ENCODE measurements around the gene FNBP1L.
"Not testable (repeated sequence)": the region's sequence is repeated elsewhere in the genome, so short reads cannot be mapped to it uniquely, and the experiment has no call there.

Gene FNBP1L

DNA sequence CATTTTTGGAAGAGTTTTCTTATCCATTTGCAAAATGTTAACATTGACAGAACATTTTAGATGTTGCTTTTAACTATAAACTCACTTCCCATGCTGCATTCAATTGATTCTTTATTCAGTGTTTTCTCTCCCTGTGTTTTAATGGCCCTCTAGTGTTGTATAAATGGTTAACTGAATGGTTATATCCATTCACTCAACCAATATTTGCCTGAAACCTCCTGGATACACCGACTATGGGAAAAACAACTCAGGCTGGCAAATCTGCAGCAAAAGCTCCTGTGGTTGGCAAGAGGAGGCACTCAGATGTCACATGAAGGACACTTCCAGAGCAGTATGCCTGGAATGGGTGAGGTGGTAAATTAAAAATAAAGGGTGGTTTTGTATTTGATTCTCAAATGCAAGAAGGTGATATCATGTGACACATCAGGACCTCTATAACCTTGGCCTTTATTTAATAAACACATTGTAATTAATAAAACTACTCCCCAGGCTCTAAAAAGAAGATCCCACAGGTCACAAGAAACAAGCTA lies 126.1 kb downstream of the FNBP1L start:
- DNase-seq (ENCODE audit: low spot score): no peak

- DNase-seq (ENCODE audit: low spot score): no peak
These were observed 126.6 kb downstream of the FNBP1L start for GRCh38 chr1:93574511-93574910.

DNA sequence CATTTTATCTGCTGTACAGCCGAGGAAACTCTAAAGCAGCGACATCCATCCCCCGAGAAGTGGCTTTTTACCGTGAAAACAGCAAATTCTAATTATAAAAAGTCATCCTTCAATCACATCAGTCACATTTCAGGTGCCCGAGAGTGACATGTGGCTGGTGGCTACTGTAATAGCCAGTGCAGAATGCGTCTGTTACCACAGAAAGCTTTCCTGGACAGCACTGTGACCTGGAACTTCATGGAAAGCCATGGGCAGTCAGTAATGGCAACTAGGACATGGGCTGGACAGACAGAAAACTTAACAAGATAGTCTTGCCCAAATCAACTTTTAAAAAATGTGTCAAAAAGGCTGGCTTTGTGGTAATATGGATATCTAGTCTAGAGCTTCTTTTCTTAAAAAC lies 127.1 kb downstream of the FNBP1L start:
- DNase-seq (ENCODE audit: low spot score): no peak

DNA sequence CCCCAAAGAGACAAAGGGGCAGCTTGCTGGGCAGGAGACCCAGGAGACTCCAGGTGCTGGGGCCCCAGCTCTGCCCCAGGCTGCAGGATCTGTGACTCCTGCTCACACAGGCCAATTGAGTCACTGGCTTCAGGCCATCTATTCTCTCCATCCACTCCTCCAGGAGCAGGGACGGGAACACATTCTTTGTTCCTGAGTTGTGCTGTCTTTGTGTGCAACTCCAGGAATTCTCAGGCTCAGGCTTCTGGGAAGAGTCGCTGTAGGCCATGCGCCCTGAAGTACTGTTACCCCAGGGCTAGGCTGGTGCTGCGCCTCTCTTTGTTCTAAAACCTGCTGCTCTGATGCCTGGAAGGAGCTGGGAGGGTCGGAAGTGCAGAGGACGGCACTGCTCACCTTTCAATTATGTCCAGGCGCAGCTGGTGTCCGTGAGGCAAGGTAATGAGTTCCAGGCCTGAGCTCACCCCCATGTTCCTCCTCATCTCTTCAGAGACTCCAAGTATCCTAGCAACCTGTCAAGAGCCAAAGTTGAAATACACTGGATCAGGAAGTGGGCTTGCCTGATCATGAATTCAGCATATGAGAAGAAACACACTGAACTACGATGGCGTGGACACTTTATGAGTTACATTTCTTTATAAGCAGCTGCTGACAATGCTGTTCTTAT lies 127.8 kb downstream of the FNBP1L start:
- no peak for DNase-seq (ENCODE audit: low spot score)

- DNase-seq (ENCODE audit: low spot score): no peak
These were observed 128.4 kb downstream of the FNBP1L start for GRCh38 chr1:93576346-93576745.

GRCh38 chr1:93576746-93577145 lies 128.8 kb downstream of the FNBP1L start:
- no peak for DNase-seq (ENCODE audit: low spot score)

DNA sequence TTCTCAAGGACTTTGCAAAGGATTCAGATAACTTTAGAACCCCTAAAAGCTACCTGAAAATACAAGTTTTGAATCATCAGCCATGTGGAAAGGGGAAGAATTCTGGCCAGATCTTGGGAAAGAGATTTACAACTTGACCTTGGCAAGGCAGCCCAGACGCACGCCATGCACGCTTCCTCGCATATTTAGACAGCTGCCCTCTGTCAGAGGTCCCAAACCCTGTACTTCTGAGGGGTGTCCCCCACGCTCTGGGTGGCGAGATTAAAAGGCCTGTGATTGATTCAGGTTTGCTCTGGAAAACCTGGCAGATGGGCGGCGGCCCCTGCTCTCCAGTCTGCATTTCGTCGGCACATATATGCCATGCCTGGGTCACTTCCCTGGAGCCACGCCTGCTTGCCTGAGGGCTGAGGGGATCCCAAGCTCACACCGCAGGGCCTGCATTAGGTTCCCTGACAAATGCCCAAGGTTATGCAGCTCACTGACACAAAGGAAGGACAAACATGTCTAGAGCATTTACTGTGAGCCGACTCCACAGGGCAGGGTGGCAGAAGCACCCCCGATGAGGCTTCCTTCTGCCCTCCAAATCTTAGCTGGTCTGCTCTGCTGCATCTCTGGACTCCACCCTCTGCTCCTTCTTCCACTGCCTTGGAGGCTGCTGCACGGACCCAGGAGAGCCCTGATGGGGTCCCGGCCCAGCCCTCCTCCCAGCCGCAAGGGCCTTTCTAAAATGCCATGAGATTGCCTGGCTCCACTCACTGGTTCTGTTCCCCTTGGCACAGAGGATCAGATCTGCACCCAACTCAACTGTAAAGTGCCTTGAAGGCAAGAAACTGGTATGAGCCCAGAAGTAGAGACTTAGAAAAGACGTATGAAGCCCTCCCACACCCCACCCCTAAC lies 129.9 kb downstream of the FNBP1L start:
- DNase-seq (ENCODE audit: low spot score): no peak

DNA sequence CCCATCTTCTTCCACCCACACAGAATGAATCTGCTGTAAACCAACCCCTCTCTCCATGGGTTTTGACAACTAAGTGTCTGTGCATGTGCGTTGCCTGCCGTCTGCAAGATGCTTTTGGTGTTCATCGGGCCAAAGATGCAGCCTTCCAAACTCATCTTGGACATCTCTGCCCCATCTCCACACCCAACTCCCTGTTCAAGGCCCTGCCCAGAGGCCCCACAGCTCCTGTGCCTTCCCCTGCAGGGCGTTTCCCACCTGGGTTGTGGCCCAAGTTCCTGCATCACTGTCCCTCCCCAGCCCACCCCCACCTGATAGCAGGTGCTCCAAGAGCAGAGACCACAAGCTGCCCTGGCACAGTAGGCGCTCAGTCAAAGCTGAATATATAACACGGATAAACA lies 130.5 kb downstream of the FNBP1L start:
- DNase-seq (ENCODE audit: low spot score): no peak

DNA sequence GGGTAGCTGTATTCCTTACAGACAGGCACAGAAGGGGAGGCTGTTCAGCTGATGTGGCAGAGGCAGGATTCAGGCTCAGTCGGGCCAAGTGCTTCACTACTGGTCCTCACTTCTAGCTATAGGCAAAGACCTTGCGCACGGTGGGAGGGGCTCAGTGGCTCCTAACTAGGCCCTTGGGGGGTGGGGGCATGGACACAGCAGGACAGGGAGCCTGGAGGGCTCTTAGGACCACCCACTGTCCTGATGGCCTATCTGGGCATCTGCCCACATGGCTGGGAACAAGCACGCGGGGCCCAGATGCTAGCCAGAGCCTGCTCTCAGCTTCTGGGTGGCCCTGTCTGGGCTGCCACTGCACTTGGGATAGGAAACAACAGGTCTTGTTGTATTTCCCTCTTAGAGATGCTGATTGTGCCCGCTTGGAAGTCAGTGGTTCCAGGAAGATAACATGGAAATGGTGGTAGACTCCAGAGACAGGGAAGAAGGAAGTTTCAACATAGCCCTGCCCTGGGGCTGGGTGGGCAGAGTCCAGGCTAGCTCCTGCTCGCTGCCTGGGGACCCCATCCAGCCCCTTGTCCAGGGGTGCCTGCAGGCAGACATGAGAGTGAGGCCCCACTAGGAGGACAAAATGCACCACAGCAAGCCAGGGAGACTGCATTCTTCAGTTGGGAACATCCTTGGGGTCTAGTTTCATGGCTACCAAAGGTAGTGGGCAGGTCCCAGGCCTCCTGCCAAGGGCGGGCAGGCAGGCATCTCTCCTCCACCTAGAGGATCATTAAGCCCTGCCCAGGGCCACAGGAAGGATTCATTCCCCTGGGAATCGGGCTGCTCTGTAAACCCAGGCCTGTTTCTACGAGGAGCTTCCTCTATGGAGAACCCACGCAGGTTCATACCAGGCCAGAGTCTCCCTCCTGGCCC lies 131.2 kb downstream of the FNBP1L start:
- DNase-seq (ENCODE audit: low spot score): no peak

GRCh38 chr1:93579891-93580290 lies 132.0 kb downstream of the FNBP1L start:
- DNase-seq (ENCODE audit: low spot score): peak; percentile 82

GRCh38 chr1:93581917-93582850 lies 134.3 kb downstream of the FNBP1L start:
- no peak for DNase-seq (ENCODE audit: low spot score)

- no peak for DNase-seq (ENCODE audit: low spot score)
These were observed 136.5 kb downstream of the FNBP1L start for GRCh38 chr1:93584261-93585003.

DNA sequence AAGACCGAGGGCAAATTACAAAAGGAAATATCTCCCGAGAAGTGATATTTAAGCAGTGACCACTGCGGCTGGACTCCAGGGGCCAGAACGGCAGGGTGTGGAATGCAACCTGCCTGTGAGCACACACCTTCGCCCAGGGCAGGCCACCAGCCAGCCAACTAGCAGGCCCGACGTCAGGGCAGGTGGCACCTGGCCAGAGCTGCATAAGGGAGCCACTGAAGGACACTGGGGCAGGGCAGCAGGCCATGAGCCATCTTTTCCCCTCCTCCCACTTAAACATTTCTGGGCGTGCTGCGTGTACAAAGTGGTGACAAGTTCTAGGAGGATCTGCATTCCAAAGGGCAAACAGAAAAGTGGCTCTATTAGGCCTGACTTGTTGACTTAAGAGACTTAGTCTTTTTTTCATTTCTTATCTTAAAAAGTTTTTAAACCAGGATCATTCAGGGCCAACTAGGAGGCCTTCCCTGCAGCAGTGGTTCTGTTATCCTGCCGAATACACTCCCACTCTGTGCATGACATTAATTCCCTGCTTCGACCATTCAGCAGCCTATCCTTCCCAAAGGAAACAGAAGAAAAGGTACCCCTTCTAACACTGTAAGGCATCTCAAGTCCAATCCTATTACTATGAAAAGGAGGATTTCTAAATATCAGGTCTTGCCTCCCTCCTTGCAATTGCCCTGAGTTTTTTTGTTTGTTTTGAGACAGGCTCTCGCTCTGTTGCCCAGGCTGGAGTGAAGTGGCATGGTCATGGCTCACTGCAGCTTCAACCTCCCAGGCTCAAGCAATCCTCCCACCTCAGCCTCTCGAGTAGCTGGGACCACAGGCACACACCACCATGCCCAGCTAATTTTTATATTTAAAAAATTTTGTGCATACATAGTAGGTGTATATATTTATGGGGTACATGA lies 137.4 kb downstream of the FNBP1L start:
- peak; percentile 53 for DNase-seq (ENCODE audit: low spot score)

GRCh38 chr1:93587354-93587753 lies 139.4 kb downstream of the FNBP1L start:
- DNase-seq (ENCODE audit: low spot score): no peak

GRCh38 chr1:93588206-93588605 lies 140.3 kb downstream of the FNBP1L start:
- DNase-seq (ENCODE audit: low spot score): no peak

DNA sequence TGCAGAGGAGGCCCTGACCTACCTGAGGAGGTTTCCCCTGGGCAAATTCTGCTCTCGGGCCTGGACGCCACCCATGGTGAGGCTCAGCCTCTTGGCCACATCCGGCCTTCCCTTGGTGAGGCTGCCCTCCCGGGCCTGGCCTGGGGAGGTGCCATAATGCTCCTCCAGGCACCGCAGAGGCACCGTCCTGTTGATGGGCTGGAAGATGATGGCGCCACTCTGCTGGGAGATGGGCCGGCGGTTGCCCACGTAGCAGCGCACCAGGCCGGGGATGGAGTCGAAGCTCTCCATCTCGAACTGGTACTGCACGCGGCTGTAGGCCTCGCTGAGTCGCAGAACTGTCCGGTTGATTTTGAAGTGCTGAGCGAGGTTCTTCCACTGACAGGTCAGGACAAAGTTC lies 141.0 kb downstream of the FNBP1L start:
- DNase-seq (ENCODE audit: low spot score): no peak

DNA sequence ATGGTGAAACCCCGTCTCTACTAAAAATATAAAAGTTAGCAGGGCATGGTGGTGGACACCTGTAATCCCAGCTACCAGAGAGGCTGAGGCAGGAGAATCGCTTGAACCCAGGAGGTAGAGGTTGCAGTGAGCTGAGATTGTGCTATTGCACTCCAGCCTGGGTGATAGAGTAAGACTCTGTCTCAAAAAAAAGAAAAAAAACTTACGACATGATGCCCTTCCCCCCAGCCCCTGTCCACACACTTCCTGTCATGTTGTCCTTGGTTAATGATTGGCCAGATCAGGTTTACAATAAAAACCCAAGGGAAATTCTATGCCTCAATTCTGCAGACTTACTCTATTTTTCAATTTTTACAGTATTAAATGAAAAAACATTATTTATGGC lies 143.4 kb downstream of the FNBP1L start:
- not testable (repeated sequence) for DNase-seq (ENCODE audit: low spot score)

DNA sequence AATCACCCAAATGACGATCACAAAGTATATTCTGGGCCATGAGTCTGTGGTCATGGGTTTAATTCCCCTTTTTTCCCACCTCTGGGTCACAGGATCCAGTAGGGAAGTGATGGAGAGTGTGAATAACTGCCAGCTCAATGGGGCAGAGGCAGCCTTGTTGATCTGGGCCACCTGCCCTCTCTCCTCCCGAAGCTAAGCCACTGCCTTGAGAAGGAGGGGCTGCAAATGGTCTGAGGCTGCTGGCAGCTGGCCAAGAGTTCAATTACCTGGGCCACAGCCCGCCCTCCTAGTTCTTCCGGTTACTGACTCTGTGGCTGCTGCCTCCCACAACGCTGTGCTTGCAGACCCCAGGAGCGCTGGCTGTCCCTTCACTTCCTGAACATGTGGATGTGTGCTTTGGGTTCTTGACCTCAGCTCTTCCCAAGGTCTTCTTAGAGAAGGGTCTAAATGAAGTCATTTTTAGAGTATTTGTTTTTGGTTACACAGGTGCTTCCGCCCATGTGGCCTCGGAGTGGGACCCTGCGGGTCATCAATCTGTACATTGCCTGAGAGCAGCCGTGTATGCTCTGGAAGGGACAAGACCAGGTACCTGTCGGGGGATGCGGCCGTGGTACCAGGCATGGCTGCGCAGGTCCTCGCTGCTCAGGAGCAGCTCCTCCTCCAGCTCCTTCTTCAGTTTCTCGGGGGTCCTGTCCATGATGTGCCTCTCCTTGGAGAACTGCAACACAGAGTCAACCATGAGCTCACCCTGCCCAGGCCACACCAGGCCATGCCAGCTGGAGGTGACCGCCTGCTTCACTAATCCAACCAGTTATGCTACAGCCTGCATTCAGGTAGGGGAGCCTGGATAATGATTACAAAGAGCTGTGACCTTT lies 144.0 kb downstream of the FNBP1L start:
- no peak for DNase-seq (ENCODE audit: low spot score)

Data from AG20443 (cell line).